MM.1S (cell line): ENCODE measurements around the gene PRKCA.

Experiments used
- CTCF ChIP-seq: fragments of 300-600 bp; sonication (generic); IDR thresholded peaks from 2 replicates; pipeline ENCODE4 v1.5.1; 2016; ENCODE audit warnings: antibody characterized with exemption, low read length, mixed read lengths
- EZH2 ChIP-seq: fragments of 300-600 bp; sonication (generic); optimal IDR thresholded peaks from 2 replicates; pipeline ENCODE3; 2017; ENCODE audit warnings: low read depth, mild to moderate bottlenecking, antibody characterized with exemption, low read length, mixed read lengths
- EZH2phosphoT487 ChIP-seq: fragments of 300-600 bp; sonication (generic); IDR thresholded peaks from 2 replicates; pipeline ENCODE4 v1.6.1; 2018; ENCODE audit warnings: antibody characterized with exemption, low read length

DNA sequence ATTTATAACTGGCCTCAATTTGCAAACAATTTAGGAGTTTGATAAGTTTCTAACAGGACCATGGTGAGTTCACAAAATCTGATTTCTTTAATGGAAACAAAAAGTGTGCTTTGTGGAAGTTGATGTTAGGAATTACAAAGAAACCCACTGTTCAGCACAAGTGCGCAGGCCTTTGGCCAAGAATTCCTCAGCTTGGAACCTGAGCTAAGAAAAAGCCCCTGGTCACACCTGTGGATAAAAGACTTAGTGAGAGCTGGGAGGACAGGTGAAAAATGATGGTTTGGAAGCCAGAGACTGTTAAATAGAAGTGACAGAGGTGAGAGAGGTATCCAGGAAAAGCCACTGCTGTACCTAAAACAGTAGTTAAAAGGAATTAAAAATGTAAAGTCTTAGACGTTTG is 64.7 kb downstream of the PRKCA start:
- TF ChIP-seq EZH2 (no peak), CTCF (no peak), EZH2phosphoT487 (no peak)
